HG03432 (cell line): ENCODE results near the gene GARRE1.
"Not testable (repeated sequence)": the region's sequence is repeated elsewhere in the genome, so short reads cannot be mapped to it uniquely, and the experiment has no call there.

Experiments used
- ATAC-seq: cut with Tn5 transposase; IDR thresholded peaks from one replicate; pipeline ENCODE4 v1.9.1; 2021; ENCODE audit warnings: mild to moderate bottlenecking, moderate library complexity; ENCODE audit not compliant: unreplicated experiment

The GARRE1 gene

DNA sequence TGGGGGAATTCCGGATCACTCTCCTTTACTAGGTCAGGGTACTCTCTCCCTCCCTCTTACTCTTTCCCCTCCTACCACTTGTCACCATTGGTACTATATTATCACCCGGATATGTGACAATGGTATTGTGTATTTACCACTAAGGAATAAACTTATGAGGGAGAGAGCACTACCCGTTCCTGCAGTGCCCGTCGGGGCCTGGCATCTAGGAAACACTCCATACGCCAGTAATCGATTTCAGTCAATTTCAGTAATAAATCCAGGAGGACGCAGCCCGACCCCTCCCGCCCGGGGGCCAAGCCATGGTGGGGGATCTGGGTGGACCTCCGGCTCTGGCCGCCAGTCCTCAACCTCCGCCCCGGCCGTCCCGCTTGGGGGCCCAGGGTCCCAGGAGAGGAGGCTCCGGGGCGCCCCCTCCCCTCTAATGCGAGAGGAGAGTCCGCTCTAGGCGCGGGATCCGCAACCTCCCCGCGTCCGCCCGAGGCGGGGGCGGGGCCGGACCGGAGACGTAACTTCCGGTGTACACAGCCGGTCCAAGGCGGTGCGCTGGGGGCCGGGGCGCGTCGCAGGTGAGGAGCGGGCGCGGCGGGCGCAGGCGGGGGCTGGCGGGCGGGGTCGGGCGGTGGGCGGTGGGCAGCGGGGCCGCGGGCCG is at the start of gene GARRE1:
GARRE1 (plus strand) TSS at position 509 of the 652 bp plus-strand sequence. CDS start 45,920 bp downstream, outside the sequence.
- ATAC-seq, result peak; percentile 91

- ATAC-seq, result not testable (repeated sequence)
Observed at GRCh38 chr19:34205324-34205723, 49.0 kb upstream of the GARRE1 start.

GRCh38 chr19:34208291-34208884 is 46.0 kb upstream of the GARRE1 start:
- ATAC-seq, result no peak

- ATAC-seq, result no peak
Observed at GRCh38 chr19:34209726-34210125, 44.6 kb upstream of the GARRE1 start.

GRCh38 chr19:34213283-34213682 is 41.1 kb upstream of the GARRE1 start:
- ATAC-seq, result no peak

DNA sequence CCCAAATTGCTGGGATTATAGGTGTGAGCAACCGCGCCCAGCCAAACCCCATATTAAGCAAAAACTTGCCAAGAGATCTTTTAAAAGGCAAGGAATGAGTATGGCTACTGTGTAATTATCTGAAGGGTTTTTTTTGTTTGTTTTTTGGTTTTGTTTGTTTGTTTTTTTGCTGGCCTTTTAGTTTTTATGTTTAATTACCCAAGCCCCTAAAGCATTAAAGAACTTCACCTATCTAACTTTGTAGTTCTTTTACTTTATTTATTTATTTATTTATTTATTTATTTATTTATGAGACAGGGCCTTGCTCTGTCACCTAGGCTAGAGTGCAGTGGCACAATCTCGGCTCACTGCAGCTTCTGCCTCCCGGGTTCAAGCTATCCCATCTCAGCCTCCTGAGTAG is 40.3 kb upstream of the GARRE1 start:
- ATAC-seq, result no peak

DNA sequence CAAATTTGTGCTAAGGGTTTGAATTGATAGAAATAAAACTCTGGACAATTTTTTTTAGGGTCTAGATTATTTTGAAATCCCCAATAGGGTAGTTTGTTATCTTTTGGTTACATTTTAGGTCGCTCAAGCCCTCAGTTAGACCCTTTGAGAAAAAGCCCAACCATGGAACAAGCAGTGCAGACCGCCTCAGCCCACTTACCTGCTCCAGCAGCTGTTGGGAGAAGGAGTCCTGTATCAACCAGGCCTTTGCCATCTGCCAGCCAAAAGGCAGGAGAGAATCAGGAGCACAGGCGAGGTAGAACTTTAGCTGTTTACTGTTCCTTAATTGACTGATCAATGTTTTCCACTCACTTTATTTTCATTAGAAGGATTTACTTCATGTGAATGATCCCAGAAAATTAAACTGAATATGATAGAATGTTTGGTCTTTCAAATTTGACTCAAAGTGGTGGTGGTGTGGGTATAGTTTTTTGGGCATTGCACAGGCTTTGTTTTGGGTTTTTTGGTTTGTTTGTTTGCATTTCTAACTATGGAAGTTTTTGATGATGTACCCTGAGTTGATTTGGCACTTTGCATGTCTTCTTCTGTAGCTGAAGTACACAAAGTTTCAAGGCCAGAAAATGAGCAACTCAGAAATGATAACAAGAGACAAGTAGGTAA is 39.2 kb upstream of the GARRE1 start:
- no peak for ATAC-seq

GRCh38 chr19:34215666-34216038 is 38.7 kb upstream of the GARRE1 start:
- ATAC-seq, result no peak

GRCh38 chr19:34216745-34217219 is 37.6 kb upstream of the GARRE1 start:
- ATAC-seq, result not testable (repeated sequence)

DNA sequence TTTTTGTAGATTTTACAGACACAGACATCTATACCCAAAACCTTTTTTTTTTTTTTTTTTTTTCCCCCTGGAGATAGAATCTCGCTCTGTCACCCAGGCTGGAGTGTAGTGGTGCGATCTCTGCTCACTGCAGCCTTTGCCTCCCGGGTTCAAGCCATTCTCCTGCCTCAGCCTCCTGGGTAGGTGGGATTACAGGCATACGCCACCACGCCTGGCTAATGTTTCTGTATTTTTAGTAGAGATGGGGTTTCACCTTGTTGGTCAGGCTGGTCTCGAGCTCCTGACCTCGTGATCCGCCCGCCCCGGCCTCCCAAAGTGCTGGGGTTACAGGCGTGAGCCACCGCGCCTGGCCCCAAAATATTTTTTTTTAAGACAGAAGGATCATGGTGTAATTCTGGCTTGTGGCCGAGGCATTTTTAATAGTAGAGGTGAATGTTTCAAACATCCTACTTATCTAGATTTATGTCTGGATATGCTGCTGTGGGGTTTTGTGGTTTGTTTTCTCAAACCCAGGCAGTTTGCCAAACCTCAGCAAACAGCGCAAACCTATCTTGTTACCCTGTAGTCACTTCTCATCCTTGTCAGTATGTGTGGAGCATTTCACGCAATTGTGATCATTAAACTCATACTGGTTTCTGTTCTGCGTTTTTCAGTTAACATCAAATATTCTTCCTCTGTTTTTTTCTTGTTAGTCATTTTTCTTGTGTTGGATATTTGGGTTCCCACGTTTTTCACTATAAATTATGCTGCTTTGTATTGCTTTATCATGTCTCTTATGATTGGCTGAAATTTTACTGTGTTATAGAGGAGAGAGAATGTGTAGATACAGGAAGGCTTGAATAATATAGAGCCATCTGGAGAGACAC is 36.2 kb upstream of the GARRE1 start:
- ATAC-seq, result peak; percentile 68

DNA sequence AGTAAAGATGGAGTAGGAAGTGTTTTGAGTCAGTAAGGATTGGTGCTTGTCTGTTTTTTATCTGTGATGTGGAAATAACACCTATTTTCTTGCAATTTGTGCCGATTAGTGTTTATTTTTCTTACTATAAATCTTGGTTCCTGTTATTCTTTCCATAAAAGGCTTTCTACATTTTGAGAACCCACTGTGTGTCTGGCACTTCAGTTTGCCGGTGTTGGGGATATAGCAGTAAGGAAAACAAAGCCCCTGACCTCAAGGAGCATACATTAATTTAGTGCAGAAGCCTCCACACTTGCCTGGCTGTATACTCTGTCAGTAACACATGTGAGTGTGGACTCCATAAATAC is 35.6 kb upstream of the GARRE1 start:
- ATAC-seq, result no peak

- no peak for ATAC-seq
Observed at GRCh38 chr19:34220472-34221063, 33.8 kb upstream of the GARRE1 start.

- no peak for ATAC-seq
Observed at GRCh38 chr19:34222386-34222785, 32.0 kb upstream of the GARRE1 start.

DNA sequence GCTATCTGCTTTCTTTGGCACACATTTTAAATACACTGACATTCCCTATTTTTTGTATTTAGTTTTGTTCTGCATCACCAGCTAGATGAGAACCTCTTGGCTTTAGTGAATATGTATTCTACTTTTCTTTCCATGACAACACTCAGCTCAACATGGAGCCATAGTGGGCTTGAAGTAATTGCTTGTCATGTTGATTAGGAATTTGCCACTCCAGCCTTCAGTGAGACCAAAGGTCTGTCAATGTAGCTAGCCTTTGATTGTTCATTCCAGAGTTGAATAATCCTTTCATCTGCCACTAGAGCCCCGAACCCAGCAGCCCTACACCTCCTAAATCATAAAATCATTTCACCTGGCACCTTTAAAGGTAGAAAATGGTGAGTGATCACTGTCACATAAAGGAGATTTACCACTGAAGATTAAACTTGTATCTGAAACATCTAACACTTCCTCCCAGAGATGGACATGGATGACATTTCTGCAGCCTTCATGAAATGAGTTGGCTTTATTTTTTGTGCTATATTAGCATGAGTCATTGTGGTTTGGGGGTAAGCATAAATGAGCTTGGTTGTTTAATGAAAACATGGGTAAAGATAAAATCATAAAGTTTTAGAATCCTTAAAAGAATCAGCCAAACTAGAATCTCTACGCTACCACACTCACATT is 29.2 kb upstream of the GARRE1 start:
- no peak for ATAC-seq

DNA sequence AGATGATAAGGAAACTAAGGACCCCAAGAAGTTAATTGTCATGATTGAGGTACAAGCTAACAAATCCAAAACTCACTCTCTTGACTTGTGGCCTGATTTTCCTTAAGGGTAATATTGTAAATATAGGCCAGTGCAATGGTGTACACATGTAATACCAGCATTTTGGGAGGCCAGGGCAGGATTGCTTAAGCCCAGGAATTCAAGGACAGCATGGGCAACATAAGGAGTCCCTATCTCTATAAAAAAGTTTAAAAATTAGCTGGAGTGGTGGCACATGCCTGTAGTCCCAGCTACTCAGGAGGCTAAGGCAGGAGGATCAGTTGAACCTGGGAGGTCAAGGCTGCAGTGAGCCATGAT is 28.7 kb upstream of the GARRE1 start:
- ATAC-seq, result no peak

DNA sequence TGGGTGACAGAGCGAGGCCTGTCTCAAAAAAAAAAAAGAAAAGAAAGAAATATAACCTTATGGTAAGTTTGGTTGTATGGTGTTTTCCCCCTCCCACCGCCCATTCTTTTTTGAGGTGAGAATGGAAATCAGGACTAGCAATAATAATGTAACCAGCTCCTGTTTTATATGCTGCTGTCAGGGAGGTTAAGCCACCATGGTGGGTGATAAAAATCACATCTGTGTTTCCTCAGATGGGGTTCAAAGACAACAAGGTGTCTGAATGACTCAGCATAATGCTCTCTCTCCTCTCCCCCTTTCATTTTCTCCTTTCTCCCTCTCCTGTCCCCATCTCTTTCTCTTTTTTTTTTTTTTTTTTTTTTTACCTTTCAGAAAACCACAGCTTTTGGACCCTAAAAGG is 28.3 kb upstream of the GARRE1 start:
- ATAC-seq, result no peak

GRCh38 chr19:34228347-34228746 is 26.0 kb upstream of the GARRE1 start:
- no peak for ATAC-seq

GRCh38 chr19:34228762-34229161 is 25.6 kb upstream of the GARRE1 start:
- no peak for ATAC-seq

- ATAC-seq, result no peak
Observed at GRCh38 chr19:34229721-34230120, 24.6 kb upstream of the GARRE1 start.

DNA sequence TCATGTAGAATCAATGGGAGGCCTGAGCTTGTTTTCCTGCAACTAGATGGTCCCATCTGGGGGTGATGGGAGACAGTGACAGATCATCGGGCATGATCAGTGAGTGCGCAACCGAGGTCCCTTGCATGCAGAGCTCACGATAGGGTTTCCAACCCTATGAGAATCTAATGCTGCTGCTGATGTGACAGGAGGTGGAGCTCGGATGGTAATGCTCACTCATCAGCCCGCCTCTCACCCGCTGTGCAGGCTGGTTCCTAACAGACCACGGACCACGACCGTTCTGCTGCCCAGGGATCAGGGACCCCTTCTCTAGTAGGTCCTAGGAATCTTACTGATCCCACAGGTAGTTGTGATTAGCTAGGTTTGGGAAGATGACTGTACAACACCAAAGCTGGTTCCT is 23.5 kb upstream of the GARRE1 start:
- no peak for ATAC-seq

GRCh38 chr19:34231439-34231838 is 22.9 kb upstream of the GARRE1 start:
- no peak for ATAC-seq
